D341Med (cell line): ENCODE results near the gene LCP2.

ENCODE experiments used
- DNase-seq: peaks from one replicate; pipeline ENCODE4 v3.0.0; 2012; ENCODE audit warnings: low spot score

The LCP2 gene

DNA sequence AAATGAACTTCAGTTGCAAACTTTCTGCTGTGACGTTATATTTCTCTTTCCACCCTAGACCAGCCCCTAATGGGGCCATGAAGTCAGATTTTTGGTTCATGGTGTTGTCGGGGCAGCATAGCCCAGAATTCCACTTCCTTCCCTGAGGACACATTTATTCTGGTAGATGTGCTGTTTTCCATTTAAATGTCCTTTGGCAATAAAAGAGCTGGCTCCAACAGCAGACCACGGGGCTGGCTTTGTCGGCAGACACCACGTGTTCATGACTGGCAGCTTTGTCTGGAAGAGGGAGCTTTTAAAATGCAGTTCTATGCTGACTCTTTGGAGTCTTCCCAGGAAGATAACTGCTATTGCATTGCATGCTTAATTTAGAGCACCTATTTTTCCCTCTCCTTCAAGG is 17.6 kb upstream of the LCP2 start:
- DNase-seq, result no peak

GRCh38 chr5:170314541-170315095 is 17.0 kb upstream of the LCP2 start:
- no peak for DNase-seq

- no peak for DNase-seq
Observed at GRCh38 chr5:170313816-170314215, 16.2 kb upstream of the LCP2 start.

DNA sequence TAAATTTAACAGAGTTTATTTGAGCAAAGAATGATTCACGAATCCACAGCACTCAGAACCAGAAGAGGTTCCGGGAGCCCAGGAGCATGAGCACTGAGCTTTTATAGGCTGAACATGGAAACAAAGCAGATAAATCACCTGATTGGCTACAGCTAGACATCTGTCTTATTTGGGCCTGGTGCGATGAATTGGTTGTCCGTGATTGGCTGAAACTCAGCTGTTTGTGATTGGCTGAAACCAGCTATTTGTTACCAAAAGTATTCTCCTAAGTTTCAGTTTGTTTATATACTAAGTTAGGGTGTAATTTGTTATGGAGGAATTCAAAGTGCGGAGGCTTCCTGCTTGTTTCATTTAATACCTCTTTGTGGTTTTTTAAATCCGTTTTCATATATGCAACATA is 15.8 kb upstream of the LCP2 start:
- DNase-seq, result no peak

DNA sequence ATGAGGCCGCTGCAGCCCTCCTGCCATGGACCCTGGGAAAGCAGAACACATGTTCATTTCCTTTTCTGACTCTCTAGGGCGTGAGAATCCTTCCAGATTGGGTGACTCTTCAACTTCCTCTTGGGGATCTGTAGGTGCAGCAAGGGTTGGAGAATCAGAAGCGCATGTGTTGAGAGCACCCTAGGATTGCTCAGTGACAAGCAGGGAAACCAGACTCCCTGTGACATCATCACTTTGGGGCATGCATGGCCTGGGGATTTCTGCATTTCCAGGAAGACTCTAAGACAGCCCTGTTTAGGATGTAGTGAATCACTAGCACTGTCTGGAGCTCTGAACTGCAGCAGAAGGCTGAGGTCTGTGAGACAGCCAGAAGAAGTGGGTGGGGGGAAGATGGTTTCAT is 15.1 kb upstream of the LCP2 start:
- no peak for DNase-seq

DNA sequence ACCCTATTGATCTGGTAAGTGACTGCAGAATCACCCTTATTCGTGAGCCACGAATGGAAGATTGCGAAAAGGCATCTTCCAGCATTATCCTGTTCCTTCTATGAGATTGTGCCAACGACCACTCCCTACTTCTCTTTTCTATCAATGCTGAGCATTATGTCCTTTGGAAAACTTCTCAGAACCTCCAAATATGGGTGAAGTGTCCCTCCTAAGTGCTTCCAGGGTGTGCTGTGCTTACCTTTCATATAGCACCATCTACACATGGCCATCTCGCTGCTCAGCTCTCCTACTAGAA is 14.7 kb upstream of the LCP2 start:
- no peak for DNase-seq

DNA sequence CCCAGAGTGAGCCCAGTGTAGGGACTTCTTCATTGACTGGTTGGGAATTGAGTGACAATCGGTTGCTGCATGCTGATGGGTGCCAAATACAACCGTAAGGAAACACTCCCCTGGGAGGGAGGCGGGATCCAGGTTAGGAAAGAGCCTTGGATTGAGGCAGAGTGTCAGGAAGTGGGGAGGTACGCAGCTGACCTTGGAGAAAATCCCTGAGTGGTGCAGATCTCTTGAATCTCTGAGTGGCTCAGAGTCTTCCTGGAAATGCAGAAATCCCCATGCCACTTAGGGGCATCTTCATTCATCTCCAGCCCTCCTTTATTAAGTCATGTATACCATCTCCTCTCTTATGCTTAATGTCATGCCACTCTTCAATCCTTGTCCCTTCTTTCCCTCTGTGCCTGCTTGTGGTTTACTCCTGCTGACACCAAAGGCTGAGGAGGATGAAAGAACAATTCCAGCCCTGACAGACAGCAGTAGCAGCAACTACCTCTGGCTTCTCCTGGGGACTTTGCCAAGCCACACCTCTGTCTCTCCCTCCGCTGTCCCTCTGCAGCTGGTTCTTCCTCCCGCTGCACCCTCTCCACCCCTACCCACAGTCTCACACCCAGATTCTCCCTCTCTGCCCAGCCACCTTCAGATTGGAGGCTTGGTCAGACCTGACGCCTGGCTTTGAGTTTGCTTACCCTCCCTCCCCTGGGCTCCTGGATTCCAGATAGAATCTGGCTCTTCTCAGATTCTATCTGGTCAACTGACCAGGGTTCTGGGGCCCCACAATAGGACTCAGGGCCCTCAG is 14.1 kb upstream of the LCP2 start:
- DNase-seq, result no peak

DNA sequence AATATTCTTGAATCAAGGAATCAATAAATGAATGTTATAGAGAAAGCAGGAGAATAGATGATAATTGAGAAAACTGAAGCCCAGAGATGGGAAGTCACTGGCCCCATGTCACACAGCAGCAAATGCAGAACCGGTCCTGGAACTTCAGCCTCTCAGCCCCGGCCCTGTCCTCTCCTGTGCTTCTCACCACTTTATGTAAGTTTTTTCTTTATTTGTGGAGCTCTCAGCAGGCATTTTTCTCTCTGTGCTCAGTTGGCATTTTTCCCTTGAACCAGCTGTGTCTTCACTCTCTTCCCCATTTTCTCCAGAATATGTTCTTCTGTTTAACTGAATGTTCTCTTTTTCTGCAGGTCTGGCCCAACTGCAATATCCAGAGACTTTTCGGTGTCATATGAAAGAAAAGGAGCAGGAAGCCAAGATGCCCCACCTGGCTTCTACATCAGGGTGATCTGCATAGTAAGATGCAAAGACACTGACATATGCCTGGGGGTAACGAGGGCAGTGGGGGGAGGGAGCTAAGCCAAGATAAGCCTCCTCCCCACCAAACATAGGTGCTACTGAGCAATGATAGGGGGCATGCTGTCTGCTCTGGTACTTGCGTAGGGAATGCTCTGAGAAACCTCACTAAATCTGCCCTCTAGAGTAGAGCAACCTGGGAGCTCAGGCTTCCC is 12.8 kb upstream of the LCP2 start:
- no peak for DNase-seq

DNA sequence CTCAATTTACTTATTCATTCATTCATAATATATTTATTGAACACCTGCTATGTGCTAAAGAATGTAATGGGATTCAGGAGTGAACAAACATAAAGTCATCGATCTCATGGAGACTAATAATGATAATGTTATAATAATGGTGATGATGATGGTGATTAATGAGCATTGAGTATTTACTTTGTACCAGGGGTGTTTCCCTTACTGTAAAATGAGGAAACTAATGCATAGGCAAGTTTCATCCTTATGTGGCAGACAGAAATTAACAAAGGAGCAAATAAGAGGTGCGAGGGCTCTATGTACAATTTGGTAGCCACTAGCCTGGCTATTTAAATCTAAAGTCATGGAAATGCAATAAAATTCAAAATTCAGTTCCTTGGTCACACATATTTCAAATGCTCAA is 11.1 kb upstream of the LCP2 start:
- no peak for DNase-seq

DNA sequence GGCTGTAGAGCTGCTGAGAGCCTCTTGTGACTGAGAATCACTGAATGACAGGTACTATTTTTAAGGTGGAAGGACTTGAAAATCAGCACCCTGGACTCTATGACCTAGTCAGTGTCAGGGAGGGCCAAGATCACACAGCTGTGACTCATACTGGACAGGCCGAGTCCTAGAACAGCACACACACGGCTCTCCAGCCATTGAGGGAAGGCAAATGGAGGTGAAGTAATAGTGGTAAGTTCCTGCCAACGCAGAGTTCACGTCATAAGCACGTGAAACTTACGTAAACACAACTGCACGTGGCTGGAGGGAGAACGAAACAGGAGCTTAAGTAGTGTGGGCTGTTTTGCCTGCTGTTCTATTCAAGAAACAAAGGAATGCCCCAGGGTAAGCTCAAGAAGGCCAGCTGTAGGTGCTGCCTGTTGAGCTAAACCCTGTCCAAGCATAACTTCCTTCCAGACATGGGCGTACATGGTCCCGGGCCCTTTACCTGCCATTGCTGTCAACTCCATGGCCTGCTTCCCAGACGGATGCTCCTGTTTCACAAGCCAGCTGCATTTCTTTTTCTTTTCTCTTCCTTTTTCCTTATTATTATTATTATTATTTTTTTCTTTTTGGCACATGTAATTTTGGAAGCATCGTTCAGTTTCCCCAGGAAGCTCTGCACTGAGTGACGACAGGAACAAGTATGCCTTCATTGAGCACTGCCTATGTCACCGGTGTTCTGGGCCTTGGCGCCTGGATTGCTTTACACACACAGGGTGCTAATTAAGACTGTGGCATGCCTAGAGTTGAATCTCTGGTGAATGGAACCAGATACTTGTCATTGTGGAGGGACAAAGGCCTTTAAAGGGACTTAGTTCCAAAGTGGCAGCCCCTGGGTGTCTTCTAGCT is 10.2 kb upstream of the LCP2 start:
- DNase-seq, result no peak

GRCh38 chr5:170306381-170306831 is 8.8 kb upstream of the LCP2 start:
- DNase-seq, result no peak

DNA sequence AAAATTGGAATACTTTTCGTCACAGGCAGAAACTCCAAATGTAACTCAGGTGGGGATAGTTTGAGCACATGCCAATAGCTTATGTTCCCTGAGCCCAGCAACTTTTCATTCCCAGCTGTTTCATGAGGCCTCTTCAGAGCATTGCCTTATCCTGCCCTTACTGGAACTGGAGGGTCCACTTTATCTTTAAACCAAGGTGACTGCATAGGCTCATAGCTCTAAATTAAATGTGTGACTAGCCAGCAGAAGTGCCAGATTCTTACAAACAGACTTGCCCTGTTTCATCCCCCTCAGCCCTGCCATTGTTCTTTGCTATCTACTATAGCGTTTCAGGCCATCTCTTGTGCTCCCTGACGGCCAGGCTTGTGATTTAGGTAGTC is 8.1 kb upstream of the LCP2 start:
- DNase-seq, result no peak

DNA sequence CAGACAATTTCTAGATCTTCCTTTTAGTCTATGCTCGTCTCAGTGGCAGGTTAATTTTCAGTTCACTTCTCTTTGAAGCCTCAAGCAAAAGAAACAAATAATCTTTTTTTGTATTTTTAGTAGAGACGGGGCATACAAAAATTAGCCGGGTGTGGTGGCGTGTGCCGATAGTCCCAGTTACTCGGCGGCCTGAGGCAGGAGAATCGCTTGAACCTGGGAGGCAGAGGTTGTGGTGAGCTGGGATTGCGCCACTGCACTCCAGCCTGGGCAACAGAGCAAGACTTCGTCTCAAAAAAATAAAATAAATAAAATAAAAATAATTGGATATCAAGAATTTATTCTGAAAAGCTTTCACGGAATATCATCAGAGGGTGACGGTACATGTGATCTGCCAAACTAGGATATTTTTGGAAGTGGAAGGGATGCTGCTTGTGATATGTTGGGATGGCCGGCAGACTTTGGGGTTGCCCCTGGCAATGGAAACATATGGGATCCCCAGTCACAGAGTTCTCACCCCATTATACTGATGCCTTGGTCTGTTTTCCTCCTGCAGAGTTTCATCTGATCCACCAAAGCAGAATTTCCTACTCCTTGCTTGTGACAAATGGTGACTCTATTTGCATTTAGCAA is 7.6 kb upstream of the LCP2 start:
- DNase-seq, result no peak

- no peak for DNase-seq
Observed at GRCh38 chr5:170303549-170303948, 6.0 kb upstream of the LCP2 start.

- DNase-seq, result no peak
Observed at GRCh38 chr5:170302653-170303501, 5.3 kb upstream of the LCP2 start.

- DNase-seq, result no peak
Observed at GRCh38 chr5:170301981-170302652, 4.5 kb upstream of the LCP2 start.

GRCh38 chr5:170301149-170301548 is 3.6 kb upstream of the LCP2 start:
- DNase-seq, result no peak

- no peak for DNase-seq
Observed at GRCh38 chr5:170300361-170301013, 2.9 kb upstream of the LCP2 start.

GRCh38 chr5:170296935-170297588 is 515 bp downstream of the LCP2 start:
- no peak for DNase-seq
